ENCODE results near the gene C5orf46. TPM values are rescaled to one million over a fixed set of nuclear protein-coding genes. Genes with fewer than 3 reads are reported as not detected.

The C5orf46 gene
- total RNA-seq, 1 experiment from 2014 or later, result 78.7 TPM

DNA sequence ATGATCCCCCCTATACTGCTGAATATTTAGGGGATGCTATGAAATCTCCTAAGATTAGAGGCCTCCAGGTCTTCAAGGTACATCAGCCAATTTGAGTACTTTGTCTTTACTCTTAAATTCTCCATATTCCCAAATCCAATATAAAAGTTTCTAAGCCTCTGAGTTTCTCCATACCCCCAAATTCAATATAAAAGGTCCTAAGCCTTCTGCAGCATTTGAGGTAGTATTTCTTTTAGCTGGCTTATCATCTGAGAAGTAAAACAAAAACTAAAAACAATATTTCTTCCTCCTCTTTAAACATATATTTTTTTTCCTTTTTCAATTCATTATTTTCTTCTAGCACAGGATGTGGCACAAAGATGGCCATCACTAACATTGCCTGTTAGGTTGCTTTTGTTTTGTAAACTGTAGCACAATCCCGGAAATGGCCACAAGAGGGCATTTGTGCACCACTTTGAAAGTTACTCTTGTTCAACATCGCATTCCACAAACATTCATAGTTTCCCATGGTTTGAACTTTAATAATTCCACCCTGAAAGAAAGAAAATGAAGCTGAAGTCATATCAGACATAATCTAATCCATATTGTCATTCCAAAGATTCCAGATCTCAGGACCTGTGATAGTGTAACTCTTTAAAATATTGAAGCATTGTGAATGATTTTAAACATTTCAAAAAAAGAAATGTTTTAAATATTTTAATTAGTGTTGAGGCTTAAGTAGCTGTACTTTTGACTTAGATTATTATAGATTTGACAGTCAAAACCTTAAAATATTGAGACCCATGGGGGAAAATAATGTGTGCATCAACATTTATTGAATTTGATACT, 48.8 kb downstream of the C5orf46 start:
- Histone ChIP-seq H2AFZ (ENCODE audit: low read length) (no peak overlapping the region), H3K4me3 (ENCODE audit: low read length) (no peak overlapping the region), H3K27me3 (ENCODE audit: low read length) (no peaks in the 10 kb centered on the region), H4K20me1 (ENCODE audit: low read length) (no peaks in the 10 kb centered on the region), H3K9me3 (ENCODE audit: low read length) (no peaks in the 10 kb centered on the region), H3K9me2 (replicated peaks; ENCODE audit: low read length) (no peaks in the 10 kb centered on the region), H3K27ac (ENCODE audit: low read length) (no peak overlapping the region), H3F3A (ENCODE audit: low read length, unreplicated experiment) (no peaks in the 10 kb centered on the region), H3K79me2 (ENCODE audit: low read length) (no peaks in the 10 kb centered on the region), H3K4me2 (ENCODE audit: low read length) (no peak overlapping the region), H3K36me3 (ENCODE audit: low read depth, low read length) (no peaks in the 10 kb centered on the region), H3K9ac (ENCODE audit: low read length) (no peak overlapping the region), H3K4me1 (ENCODE audit: insufficient read depth, low read length) (peaks cover 18% of the 10 kb centered on the region)
- DNase-seq (peak; percentile 95), ATAC-seq (peak; percentile 79)
- intact Hi-C loops (cut with micrococcal nuclease), result loop anchor here (1.0 to 5.0 kb wide), 4 partner anchors 30 to 265 kb away; no protein-coding TSS in a partner anchor
- TF ChIP-seq, protein P1, sequence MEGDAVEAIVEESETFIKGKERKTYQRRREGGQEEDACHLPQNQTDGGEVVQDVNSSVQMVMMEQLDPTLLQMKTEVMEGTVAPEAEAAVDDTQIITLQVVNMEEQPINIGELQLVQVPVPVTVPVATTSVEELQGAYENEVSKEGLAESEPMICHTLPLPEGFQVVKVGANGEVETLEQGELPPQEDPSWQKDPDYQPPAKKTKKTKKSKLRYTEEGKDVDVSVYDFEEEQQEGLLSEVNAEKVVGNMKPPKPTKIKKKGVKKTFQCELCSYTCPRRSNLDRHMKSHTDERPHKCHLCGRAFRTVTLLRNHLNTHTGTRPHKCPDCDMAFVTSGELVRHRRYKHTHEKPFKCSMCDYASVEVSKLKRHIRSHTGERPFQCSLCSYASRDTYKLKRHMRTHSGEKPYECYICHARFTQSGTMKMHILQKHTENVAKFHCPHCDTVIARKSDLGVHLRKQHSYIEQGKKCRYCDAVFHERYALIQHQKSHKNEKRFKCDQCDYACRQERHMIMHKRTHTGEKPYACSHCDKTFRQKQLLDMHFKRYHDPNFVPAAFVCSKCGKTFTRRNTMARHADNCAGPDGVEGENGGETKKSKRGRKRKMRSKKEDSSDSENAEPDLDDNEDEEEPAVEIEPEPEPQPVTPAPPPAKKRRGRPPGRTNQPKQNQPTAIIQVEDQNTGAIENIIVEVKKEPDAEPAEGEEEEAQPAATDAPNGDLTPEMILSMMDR (conservative IDR thresholded peaks at IDR 0.05; ENCODE audit: low read depth, low read length), result peak; percentile 98
- no peak for TF ChIP-seq EZH2 (IDR thresholded peaks at IDR 0.05; ENCODE audit: low read length, unreplicated experiment)
- TF ChIP-seq EZH2phosphoT487 (IDR thresholded peaks at IDR 0.05; ENCODE audit: borderline replicate concordance, low read length), result no peak
- ChIA-PET POLR2A (ENCODE audit: unreplicated experiment) (no interaction called here), CTCF (interaction anchor here (0.5 to 4.0 kb wide), 16 partner anchors 26 to 1373 kb away, joined by 3 to 49 read pairs (median 4); partner anchors contain the start of gene C5orf46)
- BruUV-seq (replicated peaks), result no TSS peak

DNA sequence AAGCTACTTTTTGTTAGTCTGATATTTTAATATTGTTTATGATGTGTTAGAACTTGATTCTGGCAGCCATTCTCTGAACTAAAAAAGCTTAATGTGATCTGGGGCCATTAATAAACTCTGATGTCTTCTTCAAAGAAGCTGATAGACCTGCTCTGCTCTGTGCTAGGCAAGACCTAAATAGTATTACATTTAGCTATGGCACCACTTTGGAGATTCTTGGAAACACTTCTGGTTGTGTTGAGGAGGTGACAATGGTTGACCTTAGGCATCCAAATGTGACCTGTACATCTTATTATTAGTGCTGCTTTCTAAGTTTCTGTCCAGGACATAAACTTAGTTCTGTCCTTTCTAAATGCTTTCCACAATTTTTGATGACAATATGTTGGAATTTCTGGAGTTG, 49.5 kb downstream of the C5orf46 start:
- Histone ChIP-seq H3K27me3 (ENCODE audit: low read length) (no peaks in the 10 kb centered on the region), H3K36me3 (ENCODE audit: low read depth, low read length) (no peaks in the 10 kb centered on the region), H3K27ac (ENCODE audit: low read length) (no peak overlapping the region), H3K4me2 (ENCODE audit: low read length) (no peak overlapping the region), H3K9me2 (replicated peaks; ENCODE audit: low read length) (no peaks in the 10 kb centered on the region), H3F3A (ENCODE audit: low read length, unreplicated experiment) (no peaks in the 10 kb centered on the region), H4K20me1 (ENCODE audit: low read length) (no peaks in the 10 kb centered on the region), H3K9ac (ENCODE audit: low read length) (no peak overlapping the region), H3K79me2 (ENCODE audit: low read length) (no peaks in the 10 kb centered on the region), H3K9me3 (ENCODE audit: low read length) (no peaks in the 10 kb centered on the region), H2AFZ (ENCODE audit: low read length) (no peak overlapping the region), H3K4me1 (ENCODE audit: insufficient read depth, low read length) (peaks cover 18% of the 10 kb centered on the region), H3K4me3 (ENCODE audit: low read length) (no peak overlapping the region)
- TF ChIP-seq EZH2 (IDR thresholded peaks at IDR 0.05; ENCODE audit: low read length, unreplicated experiment), result no peak
- TF ChIP-seq, protein P1 (conservative IDR thresholded peaks at IDR 0.05; ENCODE audit: low read depth, low read length), result no peak
- no peak for TF ChIP-seq EZH2phosphoT487 (IDR thresholded peaks at IDR 0.05; ENCODE audit: borderline replicate concordance, low read length)
- ChIA-PET POLR2A (ENCODE audit: unreplicated experiment) (no interaction called here), CTCF (interaction anchor here (4.0 kb wide), 1 partner anchor 77 kb away, joined by 49 read pairs; no protein-coding TSS in a partner anchor)
- intact Hi-C loops (cut with micrococcal nuclease), result loop anchor here (1.0 to 5.0 kb wide), 4 partner anchors 30 to 266 kb away; no protein-coding TSS in a partner anchor
- BruUV-seq (replicated peaks), result no TSS peak
- no peak for DNase-seq
- ATAC-seq, result no peak

DNA sequence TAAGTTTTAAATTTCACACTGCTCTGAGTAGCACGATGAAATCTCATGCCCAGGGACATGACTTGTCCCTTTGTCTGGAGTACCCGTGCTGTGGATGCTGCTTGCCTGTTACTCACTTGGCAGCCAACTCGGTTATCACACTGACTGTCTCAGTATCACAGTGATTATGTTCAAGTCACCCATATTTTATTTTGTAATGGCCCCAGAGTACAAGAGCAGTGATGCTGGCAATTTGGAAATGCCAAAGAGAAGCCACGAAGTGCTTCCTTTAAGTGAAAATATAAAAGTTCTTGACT, 50.6 kb downstream of the C5orf46 start:
- ATAC-seq, result peak; percentile 48
- Histone ChIP-seq H3K9me3 (ENCODE audit: low read length) (no peaks in the 10 kb centered on the region), H3K4me3 (ENCODE audit: low read length) (no peak overlapping the region), H3K27ac (ENCODE audit: low read length) (no peak overlapping the region), H3F3A (ENCODE audit: low read length, unreplicated experiment) (no peaks in the 10 kb centered on the region), H3K79me2 (ENCODE audit: low read length) (no peaks in the 10 kb centered on the region), H2AFZ (ENCODE audit: low read length) (no peak overlapping the region), H3K36me3 (ENCODE audit: low read depth, low read length) (no peaks in the 10 kb centered on the region), H3K4me1 (ENCODE audit: insufficient read depth, low read length) (peaks cover 18% of the 10 kb centered on the region), H3K9ac (ENCODE audit: low read length) (no peak overlapping the region), H3K4me2 (ENCODE audit: low read length) (no peak overlapping the region), H3K9me2 (replicated peaks; ENCODE audit: low read length) (no peaks in the 10 kb centered on the region), H4K20me1 (ENCODE audit: low read length) (no peaks in the 10 kb centered on the region), H3K27me3 (ENCODE audit: low read length) (no peaks in the 10 kb centered on the region)
- intact Hi-C loops (cut with micrococcal nuclease), result loop anchor here (5.0 kb wide), 1 partner anchor 267 kb away; no protein-coding TSS in a partner anchor
- ChIA-PET POLR2A (ENCODE audit: unreplicated experiment) (no interaction called here), CTCF (no interaction called here)
- no TSS peak for BruUV-seq (replicated peaks)
- peak; percentile 23 for DNase-seq
- TF ChIP-seq EZH2phosphoT487 (IDR thresholded peaks at IDR 0.05; ENCODE audit: borderline replicate concordance, low read length) (no peak), EZH2 (IDR thresholded peaks at IDR 0.05; ENCODE audit: low read length, unreplicated experiment) (no peak)
- TF ChIP-seq, protein P1 (conservative IDR thresholded peaks at IDR 0.05; ENCODE audit: low read depth, low read length), result no peak

All from PC-3 (cell line).